SK-N-SH (cell line): ENCODE results near the gene CHKB. TPM values are rescaled to one million over a fixed set of nuclear protein-coding genes. Genes with fewer than 3 reads are reported as not detected.

Source experiments
- CTCF ChIA-PET: fragments of 300-600, 350-600 bp; formaldehyde crosslinking; extraction: SDS; loops from one replicate; lab custom pipeline; 2021; lab: Yijun Ruan, JAX
- POLR2A ChIA-PET: fragments of 350-600 bp; sonication (Branson Sonifier 250); formaldehyde crosslinking; extraction: SDS; loops from one replicate; lab custom pipeline; 2020; ENCODE audit warnings: antibody characterized with exemption, inconsistent platforms; lab: Yijun Ruan, JAX
- DNase-seq: peaks from one replicate; pipeline ENCODE4 v3.0.0; 2012
- H2AFZ ChIP-seq: fragments of 200-600 bp; sonication (generic); 2 replicates; pipeline ENCODE4 v1.8.1; 2016; ENCODE audit warnings: antibody characterized with exemption, mild to moderate bottlenecking, low read depth
- H3F3A ChIP-seq: fragments of 200-600 bp; sonication (generic); replicated peaks from 2 replicates; pipeline ENCODE3; 2016; ENCODE audit warnings: antibody characterized with exemption, mild to moderate bottlenecking; ENCODE audit not compliant: insufficient read depth
- H3K27ac ChIP-seq, 2 experiments: fragments of 200-500 bp in 1 of 2; fragments of 200-600 bp in 1 of 2; sonication (Bioruptor generic) in 1 of 2; sonication (generic), shearing (Covaris generic) in 1 of 2; 2 replicates each; pipeline versions ENCODE4 v1.5.1 to v1.6.1; 2014 to 2016; ENCODE audit warnings: low read depth in 2 of 2, inconsistent platforms in 1 of 2, low read length in 1 of 2, mild to moderate bottlenecking in 1 of 2, mixed read lengths in 1 of 2
- H3K27me3 ChIP-seq: fragments of 200-600 bp; sonication (generic), shearing (Covaris generic); 2 replicates; pipeline ENCODE4 v1.6.1; 2016; ENCODE audit warnings: mixed run types; ENCODE audit not compliant: insufficient read depth
- H3K36me3 ChIP-seq, 2 experiments: fragments of 200-500 bp in 1 of 2; fragments of 200-600 bp in 1 of 2; sonication (Bioruptor generic) in 1 of 2; sonication (generic) in 1 of 2; replicated peaks in 1 of 2; 2 replicates each; pipeline versions ENCODE3 to v1.5.1; 2014 to 2016; ENCODE audit warnings: low read length in 1 of 2, mild to moderate bottlenecking in 1 of 2; ENCODE audit not compliant: insufficient read depth in 2 of 2, control insufficient read depth in 1 of 2
- H3K4me1 ChIP-seq, 2 experiments: fragments of 200-500 bp in 1 of 2; fragments of 200-600 bp in 1 of 2; sonication (Bioruptor generic) in 1 of 2; sonication (generic), shearing (Covaris generic) in 1 of 2; 2 replicates each; pipeline versions ENCODE4 v1.5.1 to v1.6.1; 2014 to 2016; ENCODE audit warnings: low read depth in 1 of 2, low read length in 1 of 2, mixed run types in 1 of 2; ENCODE audit not compliant: insufficient read depth in 2 of 2, control insufficient read depth in 1 of 2
- H3K4me2 ChIP-seq: fragments of 200-600 bp; sonication (generic), shearing (Covaris generic); 2 replicates; pipeline ENCODE4 v1.6.1; 2017; ENCODE audit warnings: mixed run types
- H3K4me3 ChIP-seq, 2 experiments: fragments of 200-500 bp in 1 of 2; fragments of 200-600 bp in 1 of 2; sonication (Bioruptor generic) in 1 of 2; sonication (generic), shearing (Covaris generic) in 1 of 2; 2 replicates each; pipeline versions ENCODE4 v1.5.1 to v1.8.1; 2014 to 2016; ENCODE audit warnings: low read depth in 2 of 2, inconsistent platforms in 1 of 2, low read length in 1 of 2, mild to moderate bottlenecking in 1 of 2, mixed read lengths in 1 of 2, moderate library complexity in 1 of 2
- H3K79me2 ChIP-seq: fragments of 200-600 bp; sonication (generic); 2 replicates; pipeline ENCODE4 v1.8.1; 2017; ENCODE audit warnings: mild to moderate bottlenecking; ENCODE audit not compliant: insufficient read depth
- H3K9ac ChIP-seq: fragments of 200-600 bp; sonication (generic); 2 replicates; pipeline ENCODE4 v1.6.1; 2017; ENCODE audit warnings: mixed run types
- H3K9me2 ChIP-seq: fragments of 200-600 bp; sonication (generic); 2 replicates; pipeline ENCODE4 v1.6.1; 2017; ENCODE audit warnings: mixed run types
- H3K9me3 ChIP-seq: fragments of 200-600 bp; sonication (generic); 2 replicates; pipeline ENCODE4 v1.6.1; 2017; ENCODE audit warnings: mixed run types, mild to moderate bottlenecking, moderate library complexity
- H4K20me1 ChIP-seq: fragments of 200-600 bp; sonication (generic); 2 replicates; pipeline ENCODE4 v1.6.1; 2017; ENCODE audit warnings: mild to moderate bottlenecking, mixed run types; ENCODE audit not compliant: insufficient read depth
- CHD2 ChIP-seq: fragments of 150-350 bp; IDR thresholded peaks from 2 replicates; pipeline ENCODE4 v1.6.1; 2018; ENCODE audit warnings: low read length; ENCODE audit not compliant: partially characterized antibody
- ELF1 ChIP-seq: IDR thresholded peaks from 2 replicates; pipeline ENCODE4 v1.4.0; 2012
- EZH2phosphoT487 ChIP-seq: fragments of 200-600 bp; sonication (generic); IDR thresholded peaks from 2 replicates; pipeline ENCODE4 v1.6.1; 2017; ENCODE audit warnings: low read depth, mixed run types, mild to moderate bottlenecking, antibody characterized with exemption, moderate library complexity, borderline replicate concordance
- FOSL2 ChIP-seq: IDR thresholded peaks from 2 replicates; pipeline ENCODE4 v1.4.0; 2012; ENCODE audit warnings: low read depth, mild to moderate bottlenecking, moderate library complexity, borderline replicate concordance
- FOXJ3 ChIP-seq: sonication (generic); formaldehyde crosslinking; IDR thresholded peaks from 2 replicates; pipeline ENCODE4 v1.5.1; 2020; ENCODE audit warnings: mild to moderate bottlenecking, missing genetic modification reagents
- FOXM1 ChIP-seq: IDR thresholded peaks from 2 replicates; pipeline ENCODE4 v1.4.0; 2012; ENCODE audit warnings: low read depth, mild to moderate bottlenecking
- GABPA ChIP-seq: IDR thresholded peaks from 2 replicates; pipeline ENCODE4 v1.4.0; 2012; ENCODE audit warnings: low read depth, mild to moderate bottlenecking
- IRF3 ChIP-seq: fragments of 150-350 bp; IDR thresholded peaks from 2 replicates; pipeline ENCODE4 v1.6.1; 2016; ENCODE audit warnings: mild to moderate bottlenecking, low read depth, low read length
- JUND ChIP-seq: IDR thresholded peaks from 2 replicates; pipeline ENCODE4 v1.4.0; 2012
- MAX ChIP-seq: IDR thresholded peaks from 2 replicates; pipeline ENCODE4 v1.4.0; 2012; ENCODE audit warnings: low read depth
- NFIC ChIP-seq: IDR thresholded peaks from 2 replicates; pipeline ENCODE4 v1.4.0; 2012; ENCODE audit warnings: borderline replicate concordance
- RAD21 ChIP-seq: IDR thresholded peaks from 2 replicates; pipeline ENCODE4 v1.6.1; 2012; ENCODE audit warnings: mild to moderate bottlenecking, low read length
- RCOR1 ChIP-seq: fragments of 150-350 bp; IDR thresholded peaks from 2 replicates; pipeline ENCODE4 v1.6.1; 2017; ENCODE audit warnings: antibody characterized with exemption, low read length
- RXRA ChIP-seq: IDR thresholded peaks from 2 replicates; pipeline ENCODE4 v1.4.0; 2012; ENCODE audit warnings: low read depth, mild to moderate bottlenecking, borderline replicate concordance
- SMC3 ChIP-seq: IDR thresholded peaks from 2 replicates; pipeline ENCODE4 v1.6.1; 2012; ENCODE audit warnings: low read depth, low read length, improper control_type of control experiment
- TCF12 ChIP-seq: IDR thresholded peaks from 2 replicates; pipeline ENCODE4 v1.4.0; 2012
- USF2 ChIP-seq: fragments of 150-350 bp; IDR thresholded peaks from 2 replicates; pipeline ENCODE4 v1.6.1; 2017; ENCODE audit warnings: antibody characterized with exemption, low read length, low read depth, borderline replicate concordance
- YY1 ChIP-seq: IDR thresholded peaks from 2 replicates; pipeline ENCODE4 v1.4.0; 2012; ENCODE audit warnings: low read depth, mild to moderate bottlenecking
- WGBS: methylation state at CpG from one replicate; pipeline ENCODE4 v1.1.6; 2017; ENCODE audit warnings: low lambda C conversion rate; 5-methylcytosine and 5-hydroxymethylcytosine counted together
- polyA plus RNA-seq, 3 experiments: library from polyadenylated mRNA; depleted of rRNA; stranded (reverse); fragments of >200 nt; gene quantifications; 2 replicates each; pipeline ENCODE4 v1.2.3, GENCODE V29; 2012

The CHKB gene
- polyA plus RNA-seq, 1 of the 3 experiments (the other 2 are of a cell fraction): 39.6 TPM

- Histone ChIP-seq H3K4me2 (no peak overlapping the region), H2AFZ (no peak overlapping the region), H3K9me2 (no peaks in the 10 kb centered on the region), H4K20me1 (no peaks in the 10 kb centered on the region), H3K36me3 (peaks cover 0 to 56% of the 10 kb centered on the region in 2 experiments), H3K4me3 (no peak overlapping the region), H3F3A (no peaks in the 10 kb centered on the region), H3K9me3 (no peaks in the 10 kb centered on the region), H3K9ac (no peak overlapping the region), H3K79me2 (peaks cover 13% of the 10 kb centered on the region; the same call in 1 of the 2 replicates), H3K27me3 (no peaks in the 10 kb centered on the region), H3K27ac (no peak overlapping the region), H3K4me1 (peaks cover 0 to 8% of the 10 kb centered on the region in 2 experiments; a peak in 1 of 4 replicates)
- DNase-seq: no peak
- ChIA-PET CTCF (interaction anchor here (1.0 to 9.0 kb wide), 5 partner anchors 12 to 60 kb away, joined by 3 to 73 read pairs (median 4); partner anchors contain the start of gene SYCE3), POLR2A (no interaction called here)
- 96% methylated on average over 4 of the region's 18 CpGs for WGBS
- TF ChIP-seq TCF12 (no peak), CHD2 (no peak), RAD21 (no peak), SMC3 (no peak), MAX (no peak), IRF3 (no peak), RCOR1 (no peak), ELF1 (no peak), NFIC (no peak), EZH2phosphoT487 (no peak), FOSL2 (no peak), FOXJ3 (CRISPR knock-in tag) (no peak), RXRA (no peak), JUND (no peak), GABPA (no peak), FOXM1 (no peak), YY1 (no peak), USF2 (no peak)
These were observed 5.6 kb downstream of the CHKB start for GRCh38 chr22:50576806-50577696.
